HepG2 (cell line): ENCODE measurements around the gene EXOC3L4. TPM values are rescaled to one million over a fixed set of nuclear protein-coding genes. Genes with fewer than 3 reads are reported as not detected.
"Not testable (repeated sequence)": the region's sequence is repeated elsewhere in the genome, so short reads cannot be mapped to it uniquely, and the experiment has no call there.

Source experiments
- ATAC-seq: fragments of 200-7000 bp; cut with Tn5 transposase; 3 replicates; pipeline ENCODE4 v1.9.1; 2020; ENCODE audit warnings: mild to moderate bottlenecking, moderate library complexity
- BruUV-seq: library from RNA; stranded (reverse); fragments of 400-500 nt; replicated peaks from 2 replicates; lab custom pipeline; 2021; lab: Mats Ljungman, UMichigan
- CTCF ChIA-PET: fragments of 300-600 bp; formaldehyde crosslinking; extraction: SDS; loops from one replicate; lab custom pipeline; 2021; ENCODE audit warnings: low total read pairs, inconsistent platforms, low intra/inter-chr PET ratio; lab: Yijun Ruan, JAX
- POLR2A ChIA-PET: fragments of 350-600 bp; sonication (Branson Sonifier 250); formaldehyde crosslinking; loops from one replicate; lab custom pipeline; 2020; ENCODE audit warnings: antibody characterized with exemption, inconsistent platforms; lab: Yijun Ruan, JAX
- DNase-seq: peaks from one replicate; pipeline ENCODE4 v3.0.0-alpha.2; 2015; ENCODE audit warnings: low spot score
- FAIRE-seq: peaks from 3 replicates; lab custom pipeline; 2011; peaks lifted over from hg19 to GRCh38; lab: Jason Lieb, UNC
- H2AFZ ChIP-seq: one replicate; pipeline ENCODE4 v1.6.1; 2011; ENCODE audit warnings: low read length, inconsistent platforms
- H3K27ac ChIP-seq: fragments of 300-600 bp; 3 replicates; pipeline ENCODE4 v1.8.0; 2011; ENCODE audit warnings: mixed run types, mild to moderate bottlenecking, mixed read lengths, low read length, inconsistent platforms; ENCODE audit not compliant: insufficient read depth; ENCODE audit errors: extremely low read length
- H3K27me3 ChIP-seq, 2 experiments: fragments of 200-600 bp in 1 of 2; 2 replicates in 1 of 2; 3 replicates in 1 of 2; pipeline versions ENCODE4 v1.6.0 to v1.8.0; 2011; ENCODE audit warnings: low read length in 2 of 2, mild to moderate bottlenecking in 2 of 2, moderate library complexity in 2 of 2, inconsistent platforms in 1 of 2; ENCODE audit not compliant: insufficient read depth in 2 of 2, control insufficient read depth in 1 of 2
- H3K36me3 ChIP-seq, 2 experiments: fragments of 200-600 bp in 1 of 2; replicated peaks in 1 of 2; 2 replicates in 1 of 2; 3 replicates in 1 of 2; pipeline versions ENCODE4 v1.5.1 to v1.8.0; 2011; ENCODE audit warnings: low read length in 2 of 2, inconsistent platforms in 1 of 2; ENCODE audit not compliant: insufficient read depth in 2 of 2, control insufficient read depth in 1 of 2
- H3K4me1 ChIP-seq: 2 replicates; pipeline ENCODE4 v1.5.1; 2012; ENCODE audit warnings: low read length, inconsistent platforms; ENCODE audit not compliant: insufficient read depth
- H3K4me2 ChIP-seq: 2 replicates; pipeline ENCODE4 v1.6.0; 2011; ENCODE audit warnings: low read depth, low read length, inconsistent platforms
- H3K4me3 ChIP-seq, 3 experiments: fragments of 200-600 bp in 1 of 3; sonication (generic), shearing (Covaris generic) in 1 of 3; replicated peaks in 1 of 3; 2 replicates each; pipeline ENCODE4 v1.5.1; 2011 to 2016; ENCODE audit warnings: low read length in 3 of 3, inconsistent platforms in 2 of 3, low read depth in 2 of 3, mild to moderate bottlenecking in 2 of 3, control low read depth in 1 of 3, mixed read lengths in 1 of 3; ENCODE audit not compliant: insufficient read depth in 1 of 3
- H3K79me2 ChIP-seq: one replicate; pipeline ENCODE4 v1.6.1; 2011; ENCODE audit warnings: low read length, inconsistent platforms; ENCODE audit not compliant: insufficient read depth
- H3K9ac ChIP-seq: 2 replicates; pipeline ENCODE4 v1.6.0; 2011; ENCODE audit warnings: mild to moderate bottlenecking, low read depth, low read length, inconsistent platforms; ENCODE audit not compliant: insufficient read depth
- H3K9me3 ChIP-seq: 2 replicates; pipeline ENCODE4 v1.5.1; 2012; ENCODE audit warnings: mild to moderate bottlenecking, low read length
- H4K20me1 ChIP-seq: 2 replicates; pipeline ENCODE4 v1.6.0; 2011; ENCODE audit warnings: inconsistent platforms, mild to moderate bottlenecking, low read length, moderate library complexity; ENCODE audit not compliant: insufficient read depth
- AHDC1 ChIP-seq: sonication (generic); formaldehyde crosslinking; IDR thresholded peaks from 2 replicates; pipeline ENCODE4 v1.5.1; 2020; ENCODE audit warnings: mild to moderate bottlenecking, missing genetic modification reagents, borderline replicate concordance
- ATF7-NPFF ChIP-seq: sonication (generic); formaldehyde crosslinking; IDR thresholded peaks from 2 replicates; pipeline ENCODE4 v1.8.1; 2023; ENCODE audit warnings: mild to moderate bottlenecking, low read depth, missing genetic modification reagents, moderate library complexity
- IRF2 ChIP-seq: IDR thresholded peaks from 2 replicates; pipeline ENCODE4 v1.6.1; 2018; ENCODE audit warnings: missing genetic modification reagents, missing compliant biosample characterization
- MED1 ChIP-seq: sonication (generic); formaldehyde crosslinking; IDR thresholded peaks from 2 replicates; pipeline ENCODE4 v1.4.0; 2020; ENCODE audit warnings: missing genetic modification reagents
- MED8 ChIP-seq: sonication (generic); formaldehyde crosslinking; IDR thresholded peaks from 2 replicates; pipeline ENCODE4 v1.8.1; 2023; ENCODE audit warnings: mild to moderate bottlenecking, missing genetic modification reagents; ENCODE audit not compliant: insufficient replicate concordance
- RXRB ChIP-seq: IDR thresholded peaks from 2 replicates; pipeline ENCODE4 v1.6.1; 2016; ENCODE audit warnings: borderline replicate concordance, missing genetic modification reagents, missing compliant biosample characterization
- ZNF17 ChIP-seq: sonication (generic); formaldehyde crosslinking; IDR thresholded peaks from 2 replicates; pipeline ENCODE4 v1.5.0; 2020; ENCODE audit warnings: mild to moderate bottlenecking, missing genetic modification reagents
- ZNF451 ChIP-seq: sonication (generic); formaldehyde crosslinking; IDR thresholded peaks from 2 replicates; pipeline ENCODE4 v1.5.0; 2020; ENCODE audit warnings: mild to moderate bottlenecking, missing genetic modification reagents
- WGBS: methylation state at CpG from one replicate; pipeline ENCODE4 v1.1.6; 2017; ENCODE audit warnings: low lambda C conversion rate; 5-methylcytosine and 5-hydroxymethylcytosine counted together
- in situ Hi-C: cut with HindIII; loops from 2 replicates; pipeline ENCODE4 v1.10.0; 2017; ENCODE audit warnings: low pct_unique_long_range_greater_than_20kb; ENCODE audit not compliant: extremely low pct_ligation_motif_present
- intact Hi-C: fragments of 100-400 bp; cut with micrococcal nuclease; formaldehyde crosslinking; loops from one replicate; pipeline ENCODE4 v1.10.0; 2022; ENCODE audit not compliant: unreplicated experiment
- polyA plus RNA-seq, 8 experiments: library from polyadenylated mRNA; depleted of rRNA in 3 of 8; stranded (reverse) in 7 of 8; unstranded in 1 of 8; fragments of >200 nt; fragmentation: Illumina TruSeq in 4 of 8; extraction: Trizol in 4 of 8; gene quantifications; 2 replicates each; pipeline versions ENCODE4 v1.2.1 to v1.2.3, GENCODE V29; 2011 to 2016; ENCODE audit warnings: low read depth in 4 of 8, missing spikeins in 1 of 8, mixed read lengths in 1 of 8; ENCODE audit not compliant: insufficient read depth in 1 of 8
- total RNA-seq, 5 experiments: library from RNA; depleted of rRNA; stranded (reverse); fragments of >200 nt; fragmentation: Illumina TruSeq; extraction: Trizol; gene quantifications; 2 replicates each; pipeline ENCODE4 v1.2.3, GENCODE V29; 2016; ENCODE audit warnings: low read depth in 1 of 5

Gene EXOC3L4
- total and polyA plus RNA-seq, 2 of the 13 experiments (the other 11 are each of a cell fraction or from before 2014, with no cell fraction given) = 11.8 to 27.0 TPM

GRCh38 chr14:103155010-103155409, 60.5 kb downstream of the EXOC3L4 start (continued):
- no peak for TF ChIP-seq IRF2 (CRISPR knock-in tag)
- no peak for TF ChIP-seq ATF7-NPFF (CRISPR knock-in tag)
- TF ChIP-seq MED1 (CRISPR knock-in tag) = peak; percentile 56
- peak; percentile 99 for TF ChIP-seq RXRB (CRISPR knock-in tag)
- TF ChIP-seq ZNF451 (CRISPR knock-in tag) = no peak
- TF ChIP-seq MED8 (CRISPR knock-in tag) = no peak
- no peak for TF ChIP-seq ZNF17 (CRISPR knock-in tag)

- intact Hi-C loops, BruUV-seq: not testable (repeated sequence)
These were observed 60.9 kb downstream of the EXOC3L4 start for GRCh38 chr14:103155416-103155815.

More at GRCh38 chr14:103155416-103155815, 60.9 kb downstream of the EXOC3L4 start:
- WGBS = 67% methylated on average over 1 of the region's 12 CpGs
- H3K36me3 ChIP-seq, H3K79me2 ChIP-seq, H3K27me3 ChIP-seq, H3K27ac ChIP-seq, DNase-seq, H3K4me3 ChIP-seq, ATAC-seq, H3K9ac ChIP-seq, FAIRE-seq, CTCF ChIA-PET, H4K20me1 ChIP-seq, in situ Hi-C loops, H3K9me3 ChIP-seq, POLR2A ChIA-PET, H3K4me2 ChIP-seq, H2AFZ ChIP-seq: not testable (repeated sequence)
- peaks cover 19% of the 10 kb centered on the region for H3K4me1 ChIP-seq
- peak; percentile 0; the same call in 1 of the 2 replicates for TF ChIP-seq AHDC1 (CRISPR knock-in tag)
